GM12873 (cell line): ENCODE data around the gene C8G.
A peak's percentile ranks its signal among the peaks of the same experiment; 100 is the strongest.

Experiments
- TF ChIP-seq, protein P1 (sequence below): IDR thresholded peaks from 2 replicates; pipeline ENCODE4 v1.5.1; 2012; ENCODE audit warnings: low read depth, mild to moderate bottlenecking, moderate library complexity, low read length, control low read depth; ENCODE audit not compliant: insufficient read depth; ENCODE audit errors: missing control alignments

The C8G gene

DNA sequence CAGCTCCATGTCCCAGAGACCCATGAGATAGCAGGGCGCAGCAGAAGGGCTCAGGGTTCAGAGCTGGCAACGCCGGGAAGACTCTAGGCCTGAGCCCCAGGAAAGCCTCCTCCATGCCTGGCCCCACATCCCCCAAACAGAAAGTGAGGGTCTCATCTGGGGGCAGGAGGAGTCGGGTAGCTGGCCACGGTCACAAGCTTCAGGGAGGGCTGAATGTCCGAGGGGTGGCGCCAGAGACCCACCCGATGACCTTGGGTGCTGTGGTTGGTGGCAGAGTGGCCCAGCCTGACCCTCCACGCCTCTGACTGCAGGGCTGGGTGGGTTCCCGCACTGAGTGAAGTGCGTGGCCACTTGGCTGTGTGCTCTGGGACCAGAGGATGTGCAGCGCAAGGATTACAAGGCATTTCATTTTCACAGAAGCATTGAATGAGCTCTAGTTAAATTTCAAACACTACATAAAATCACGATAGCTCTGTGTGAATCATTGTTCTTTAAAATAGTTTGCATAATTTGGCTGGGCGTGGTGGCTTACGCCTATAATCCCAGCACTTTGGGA is 3.0 kb downstream of the C8G start:
- TF ChIP-seq, protein P1, sequence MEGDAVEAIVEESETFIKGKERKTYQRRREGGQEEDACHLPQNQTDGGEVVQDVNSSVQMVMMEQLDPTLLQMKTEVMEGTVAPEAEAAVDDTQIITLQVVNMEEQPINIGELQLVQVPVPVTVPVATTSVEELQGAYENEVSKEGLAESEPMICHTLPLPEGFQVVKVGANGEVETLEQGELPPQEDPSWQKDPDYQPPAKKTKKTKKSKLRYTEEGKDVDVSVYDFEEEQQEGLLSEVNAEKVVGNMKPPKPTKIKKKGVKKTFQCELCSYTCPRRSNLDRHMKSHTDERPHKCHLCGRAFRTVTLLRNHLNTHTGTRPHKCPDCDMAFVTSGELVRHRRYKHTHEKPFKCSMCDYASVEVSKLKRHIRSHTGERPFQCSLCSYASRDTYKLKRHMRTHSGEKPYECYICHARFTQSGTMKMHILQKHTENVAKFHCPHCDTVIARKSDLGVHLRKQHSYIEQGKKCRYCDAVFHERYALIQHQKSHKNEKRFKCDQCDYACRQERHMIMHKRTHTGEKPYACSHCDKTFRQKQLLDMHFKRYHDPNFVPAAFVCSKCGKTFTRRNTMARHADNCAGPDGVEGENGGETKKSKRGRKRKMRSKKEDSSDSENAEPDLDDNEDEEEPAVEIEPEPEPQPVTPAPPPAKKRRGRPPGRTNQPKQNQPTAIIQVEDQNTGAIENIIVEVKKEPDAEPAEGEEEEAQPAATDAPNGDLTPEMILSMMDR = peak; percentile 68

DNA sequence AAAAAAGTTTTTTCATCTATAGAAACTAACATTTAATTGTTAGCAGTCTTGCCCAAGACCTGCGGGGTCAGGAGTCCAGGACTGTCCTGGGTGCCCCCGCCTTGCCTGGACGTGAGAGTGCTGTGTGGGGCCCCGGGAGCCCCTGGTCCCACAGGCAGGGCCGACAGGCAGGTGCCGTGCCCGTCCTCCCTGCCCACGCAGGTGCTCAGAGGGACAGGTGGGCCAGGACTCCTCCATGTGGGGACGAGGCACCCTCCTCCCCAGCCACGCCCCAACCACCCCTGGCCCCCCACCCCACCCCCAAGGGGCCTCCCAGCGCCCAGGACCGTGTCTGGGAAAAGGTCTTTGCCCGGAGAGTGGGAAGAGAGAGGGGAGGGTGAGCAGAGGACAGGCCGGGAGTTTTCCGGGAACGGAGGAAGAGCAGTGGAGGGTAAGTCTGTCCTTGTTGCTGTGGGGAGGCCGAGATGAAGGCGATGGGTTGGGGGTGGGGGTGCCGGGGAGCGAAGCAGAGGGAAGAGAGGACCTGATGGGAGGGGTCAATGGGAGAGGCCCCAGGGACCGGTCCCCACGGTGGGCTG is 4.3 kb downstream of the C8G start:
- TF ChIP-seq, protein P1 = no peak

DNA sequence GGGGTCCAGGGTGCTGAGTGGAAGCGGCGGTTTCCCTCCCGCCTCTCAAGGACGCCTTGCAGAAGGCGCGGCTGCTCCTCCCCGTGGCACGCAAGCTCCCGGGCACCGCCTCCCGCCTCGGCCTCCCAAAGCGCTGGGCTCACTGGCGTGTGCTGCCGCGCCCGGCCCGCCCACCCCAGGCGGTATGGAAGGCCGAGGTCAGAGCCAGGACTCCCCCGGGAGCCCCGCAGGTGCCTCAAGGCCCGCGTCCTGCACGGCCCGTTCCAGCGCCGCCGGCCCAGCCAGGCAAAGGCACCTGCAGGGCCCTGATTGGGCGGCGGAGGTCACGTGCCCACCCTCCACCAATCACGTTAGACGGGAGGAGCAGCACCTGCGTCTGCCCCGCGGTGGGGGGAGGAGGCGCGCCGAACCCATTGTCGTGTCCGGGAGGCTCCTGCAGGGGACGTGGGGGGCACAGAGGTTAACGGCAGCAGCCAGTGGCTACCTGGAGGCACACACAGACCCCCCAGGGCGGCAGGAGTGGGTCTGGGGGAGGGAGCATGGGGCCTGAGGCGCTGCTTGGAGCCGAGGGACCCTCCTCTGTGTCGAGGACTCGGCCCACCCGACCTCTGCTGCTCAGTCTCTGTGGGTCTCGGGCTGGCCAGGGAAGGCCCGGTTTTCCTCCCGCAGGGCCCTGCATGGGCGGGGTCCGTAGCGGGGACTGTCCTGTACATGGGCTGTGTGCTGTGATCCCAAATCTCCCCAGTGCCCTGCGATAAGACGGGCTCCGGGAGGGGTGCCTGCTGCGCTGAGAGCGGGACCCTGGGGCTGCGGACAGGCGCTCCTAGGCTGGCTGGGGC is 5.0 kb downstream of the C8G start:
- TF ChIP-seq, protein P1 = peak; percentile 41

DNA sequence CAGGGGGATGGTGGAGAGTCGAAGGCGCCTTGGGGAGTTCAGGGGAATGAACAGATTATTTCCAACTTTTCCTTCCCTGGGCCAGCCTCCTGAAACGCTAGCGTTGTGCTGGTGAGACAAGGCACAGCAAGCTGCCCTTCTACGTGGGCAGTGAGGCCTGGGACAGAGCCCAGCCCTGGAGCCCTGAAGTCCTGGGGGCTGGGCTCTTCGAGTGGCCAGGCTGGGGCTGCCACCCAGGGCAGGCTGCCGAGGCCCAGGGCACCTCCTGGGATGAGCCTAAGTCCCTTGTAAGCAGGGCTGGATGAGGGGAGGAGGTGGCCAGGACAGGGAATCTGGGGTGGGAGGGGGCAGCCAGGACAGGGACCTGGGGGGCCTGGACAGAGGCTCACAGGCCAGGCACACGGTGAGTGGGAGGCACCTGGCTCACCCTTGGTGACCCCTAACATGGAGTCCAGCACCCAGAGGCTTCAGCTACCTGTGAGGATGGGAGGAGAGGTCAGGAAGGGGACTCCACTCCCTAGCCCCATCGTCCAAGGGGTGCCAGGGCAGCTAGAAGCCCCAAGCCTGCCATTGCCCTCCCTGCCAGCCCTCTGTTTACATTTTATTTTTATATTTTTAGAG is 5.7 kb downstream of the C8G start:
- TF ChIP-seq, protein P1 = no peak

DNA sequence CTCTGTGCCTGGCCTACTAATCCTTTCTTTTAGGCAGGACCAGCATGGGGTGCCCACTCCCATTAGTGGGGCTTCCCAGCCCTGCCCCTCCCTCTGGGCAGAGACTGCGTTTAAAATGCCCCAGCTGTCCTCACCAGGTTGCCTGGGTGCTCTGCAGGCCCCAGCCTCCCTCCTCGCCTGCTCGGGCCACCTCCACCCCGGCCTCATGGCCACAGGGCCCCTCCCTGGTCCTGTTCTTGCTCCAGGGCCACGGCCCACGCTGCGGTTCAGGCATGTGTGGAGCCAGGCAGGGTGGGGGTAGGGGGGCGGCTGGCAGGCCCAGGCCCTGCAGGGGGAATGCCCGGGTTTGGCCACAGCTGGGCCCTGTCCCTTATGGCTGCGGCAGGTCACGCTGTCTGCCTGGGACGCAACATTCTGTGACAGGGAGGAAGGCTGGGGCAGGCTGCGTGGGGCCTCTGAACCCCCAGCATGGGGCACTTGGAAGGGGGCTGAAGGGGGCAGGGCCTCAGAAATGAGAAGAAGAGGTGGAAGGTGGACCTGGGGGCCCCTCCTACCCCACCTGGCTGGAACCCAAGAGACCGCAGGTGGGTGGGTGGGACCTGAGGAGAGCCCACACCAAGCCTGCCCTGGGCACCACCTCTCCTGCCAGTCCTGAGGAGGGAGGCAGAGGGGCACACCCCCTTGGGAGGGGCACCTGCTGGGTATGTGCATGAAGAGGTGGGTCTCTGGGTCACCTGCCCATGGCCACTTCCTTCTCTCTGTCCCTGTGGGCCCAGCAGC is 6.7 kb downstream of the C8G start, which contains the start of gene LCN12:
Gene LCN12, plus strand, starts transcription at position 733 of the 780 bp plus-strand sequence. CDS start 55 bp downstream, outside the sequence.
- TF ChIP-seq, protein P1 = no peak

DNA sequence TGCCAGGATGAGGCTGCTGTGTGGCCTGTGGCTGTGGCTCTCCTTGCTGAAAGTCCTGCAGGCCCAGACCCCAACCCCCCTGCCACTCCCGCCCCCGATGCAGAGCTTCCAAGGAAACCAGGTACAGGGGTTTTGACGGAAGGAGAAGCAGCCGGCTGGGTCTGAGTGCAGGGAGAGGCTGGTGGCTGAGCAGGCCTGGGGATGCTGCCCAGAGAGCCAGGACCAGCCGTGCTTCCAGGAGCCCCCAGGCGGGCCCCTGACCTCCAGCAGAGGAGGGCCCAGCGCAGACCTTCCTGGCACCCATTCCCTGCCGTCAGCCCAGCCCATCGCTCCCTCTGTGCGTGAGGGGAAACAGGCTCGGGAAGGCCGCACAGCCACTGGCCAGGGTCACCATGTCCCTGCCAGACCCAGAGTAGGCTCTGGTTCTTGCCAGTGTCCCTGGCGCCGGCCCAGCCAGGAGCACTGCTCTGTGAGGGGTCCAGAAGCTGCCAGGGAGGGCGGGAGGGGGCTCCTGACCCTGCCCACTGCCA is 7.3 kb downstream of the C8G start:
- TF ChIP-seq, protein P1 = no peak
